HG03457 (cell line): ENCODE measurements around the gene TXLNB.
A peak's percentile ranks its signal among the peaks of the same experiment; 100 is the strongest.
"Not testable (repeated sequence)": the region's sequence is repeated elsewhere in the genome, so short reads cannot be mapped to it uniquely, and the experiment has no call there.

Experiments
- ATAC-seq: cut with Tn5 transposase; IDR thresholded peaks from one replicate; pipeline ENCODE4 v1.9.1; 2021; ENCODE audit warnings: moderate number of reproducible peaks; ENCODE audit not compliant: unreplicated experiment

Gene TXLNB

DNA sequence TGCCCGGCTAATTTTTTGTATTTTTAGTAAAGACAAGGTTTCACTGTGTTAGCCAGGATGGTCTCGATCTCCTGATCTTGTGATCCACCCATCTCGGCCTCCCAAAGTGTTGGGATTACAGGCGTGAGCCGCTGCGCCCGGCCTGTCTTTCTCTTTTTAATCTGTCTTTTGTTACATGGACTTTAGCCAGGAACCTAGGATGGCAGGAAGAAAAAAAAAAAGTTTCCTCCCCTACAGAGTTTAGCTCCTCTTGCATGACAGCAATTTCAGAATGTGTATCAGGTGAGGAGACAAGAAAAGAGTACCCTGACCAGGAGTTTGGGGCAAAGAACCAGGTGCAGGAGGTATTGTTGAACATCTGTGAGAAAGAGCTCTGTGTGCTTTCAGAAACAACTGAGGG lies 21.4 kb upstream of the TXLNB start:
- no peak for ATAC-seq

DNA sequence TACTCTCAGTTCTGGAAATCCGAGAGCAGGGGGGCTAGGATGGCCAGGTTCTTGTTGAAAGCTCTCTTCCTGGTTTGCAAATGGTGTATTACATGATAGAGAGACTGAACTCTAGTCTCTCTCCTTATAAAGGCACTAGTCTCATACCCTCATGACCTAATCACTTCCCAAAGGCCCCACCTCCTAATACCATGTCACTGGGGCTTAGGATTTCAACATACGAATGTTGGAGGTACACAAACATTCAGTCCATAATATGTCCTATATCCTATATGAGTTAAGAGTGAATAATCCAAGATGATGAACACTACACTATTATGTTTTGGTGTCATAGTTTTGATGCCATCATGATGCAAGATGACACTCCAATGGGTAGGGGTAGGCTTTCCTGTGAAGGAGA lies 20.0 kb upstream of the TXLNB start:
- no peak for ATAC-seq

DNA sequence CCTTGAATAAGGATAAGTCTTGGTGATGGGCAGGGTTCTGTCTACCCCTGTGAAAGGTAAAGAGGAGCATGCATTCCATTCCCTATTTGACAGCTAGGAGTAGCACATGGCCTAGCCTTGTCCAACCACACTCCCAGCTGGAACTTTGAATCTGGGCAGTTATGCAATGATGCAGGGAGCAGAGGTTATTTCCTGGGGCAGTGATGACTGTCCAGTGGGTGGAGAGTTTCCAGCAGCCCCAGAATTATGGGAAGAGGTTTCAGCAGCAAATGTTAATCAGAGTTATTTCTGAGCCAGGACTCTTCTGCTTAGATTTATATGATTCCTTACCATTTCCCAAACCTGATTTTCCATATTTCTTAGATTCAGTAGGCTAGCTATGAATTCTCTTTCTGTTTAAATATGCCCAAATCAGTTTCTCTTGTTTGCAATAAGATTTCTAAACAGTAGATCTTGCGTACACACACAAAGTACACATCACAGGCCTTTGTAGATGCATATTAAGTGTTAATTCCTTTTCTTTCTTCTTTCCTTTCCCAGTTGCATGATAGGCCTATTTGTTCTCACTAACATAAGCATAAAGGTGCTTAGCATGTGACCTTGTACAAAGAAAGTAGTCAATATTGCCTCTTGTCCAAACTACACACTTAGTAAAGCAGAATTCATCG lies 17.3 kb upstream of the TXLNB start:
- no peak for ATAC-seq

DNA sequence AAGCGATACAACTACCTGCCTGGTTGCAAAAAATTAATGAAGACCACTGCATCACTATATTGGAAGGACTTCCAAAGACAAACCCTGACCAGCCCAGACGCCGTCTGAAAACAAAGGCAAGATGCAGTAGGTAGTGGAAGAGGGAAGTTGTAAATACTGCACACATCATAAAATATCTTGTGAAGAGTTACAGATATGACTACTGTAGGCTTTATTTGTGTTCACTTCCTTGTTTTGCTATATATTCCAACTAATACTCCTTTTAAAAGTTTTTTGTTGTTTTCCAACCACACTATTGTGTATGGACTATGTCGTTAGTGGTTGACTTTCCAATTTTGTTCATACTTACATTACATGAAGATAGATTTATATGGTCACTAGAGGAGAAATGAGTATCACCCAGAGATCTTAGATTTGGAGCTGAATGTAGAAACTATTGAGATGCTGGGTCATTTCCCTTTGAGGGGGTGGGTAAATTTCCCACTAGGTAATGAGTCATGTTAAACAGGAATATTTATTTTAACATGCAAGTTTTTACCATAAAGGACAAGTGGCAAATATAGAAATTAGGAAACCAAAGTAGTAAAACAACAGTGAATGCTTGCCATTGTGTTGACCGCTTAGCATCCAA lies 16.6 kb upstream of the TXLNB start:
- no peak for ATAC-seq

DNA sequence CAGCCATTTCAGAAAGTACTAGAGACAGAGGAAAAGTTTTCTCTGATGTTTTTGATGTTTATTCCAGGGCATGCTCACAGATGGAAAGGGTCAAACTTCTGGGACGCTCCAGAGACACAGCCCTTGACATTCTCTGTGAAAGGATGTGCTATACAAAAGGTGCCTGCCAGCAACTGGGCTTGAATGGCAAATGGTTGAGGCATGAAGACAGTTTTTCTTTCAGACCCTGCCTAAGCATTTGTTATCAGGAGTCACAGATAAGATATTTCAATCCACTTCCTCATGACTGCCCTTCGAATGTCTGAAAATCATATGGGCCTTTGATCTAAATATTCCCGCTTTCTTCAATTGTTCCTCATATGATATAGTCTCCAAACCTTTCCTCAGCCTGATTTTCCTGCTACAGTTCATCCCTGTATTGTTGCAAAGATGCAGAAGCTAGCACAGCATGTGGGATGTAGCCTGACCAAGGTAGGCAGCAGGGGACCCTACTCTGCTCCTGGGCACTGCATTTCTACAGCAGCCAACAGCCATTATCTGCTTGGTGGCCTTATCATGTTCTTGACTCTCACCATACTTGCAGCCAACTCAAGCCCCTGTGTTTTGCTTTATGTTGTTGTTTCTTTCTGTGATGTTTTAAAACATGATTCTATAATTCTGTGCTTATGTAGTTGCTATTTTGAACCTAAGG lies 14.6 kb upstream of the TXLNB start:
- no peak for ATAC-seq

DNA sequence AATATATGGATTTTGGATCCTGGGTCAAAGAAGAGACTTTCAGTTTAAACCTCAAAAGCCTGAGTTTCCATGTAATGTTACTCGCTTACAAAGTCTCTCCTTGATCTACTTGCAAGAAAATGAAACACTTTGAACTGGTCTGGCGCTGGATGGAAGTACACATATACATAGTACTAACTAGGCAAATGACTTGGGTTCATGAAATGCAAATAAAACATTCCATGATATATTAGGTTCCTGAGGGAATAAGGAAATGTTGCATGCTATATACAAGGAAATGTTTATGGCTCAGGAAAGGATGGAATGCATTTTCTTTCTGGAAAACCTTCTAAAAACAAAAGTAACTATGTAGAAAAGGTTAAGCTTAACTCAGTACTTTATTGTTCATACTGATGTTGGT lies 11.4 kb upstream of the TXLNB start:
- no peak for ATAC-seq

DNA sequence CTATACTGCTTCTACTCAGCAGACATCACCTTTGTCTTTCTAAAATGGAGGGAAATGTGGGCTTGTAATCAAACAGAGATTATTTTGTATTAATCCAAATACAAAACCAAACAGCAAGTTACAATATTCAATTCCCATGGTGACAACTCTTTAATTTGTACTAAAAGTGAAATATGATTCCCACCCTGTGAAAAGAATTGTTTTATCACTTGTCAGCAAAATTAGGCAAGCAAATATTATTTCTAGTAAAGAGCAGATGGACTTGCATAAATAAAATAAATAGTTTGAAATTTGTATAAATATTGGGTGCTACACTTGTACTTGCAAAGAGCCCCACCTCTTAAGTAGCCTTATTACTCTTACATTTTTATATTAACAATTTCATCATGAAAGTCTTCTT lies 6.1 kb upstream of the TXLNB start:
- no peak for ATAC-seq

DNA sequence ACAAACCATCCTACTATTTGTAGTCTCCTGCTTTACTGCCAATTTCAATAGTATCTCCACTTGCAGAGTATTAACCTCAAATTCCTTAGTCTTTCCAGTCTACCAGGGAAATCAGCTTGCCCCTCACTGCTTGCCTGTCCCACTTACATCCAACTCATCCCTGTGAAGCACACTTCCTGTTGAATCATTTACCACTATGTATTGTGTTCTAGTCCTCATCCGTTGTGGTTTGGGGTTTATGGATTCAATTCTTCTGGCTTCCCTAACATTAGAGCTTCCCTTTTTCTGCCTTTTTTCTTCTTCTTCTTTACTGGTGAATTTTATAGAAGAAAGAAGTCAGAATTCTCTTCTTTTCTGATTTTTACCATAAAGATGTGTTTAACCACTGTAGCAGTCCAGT lies 5.1 kb upstream of the TXLNB start:
- no peak for ATAC-seq

DNA sequence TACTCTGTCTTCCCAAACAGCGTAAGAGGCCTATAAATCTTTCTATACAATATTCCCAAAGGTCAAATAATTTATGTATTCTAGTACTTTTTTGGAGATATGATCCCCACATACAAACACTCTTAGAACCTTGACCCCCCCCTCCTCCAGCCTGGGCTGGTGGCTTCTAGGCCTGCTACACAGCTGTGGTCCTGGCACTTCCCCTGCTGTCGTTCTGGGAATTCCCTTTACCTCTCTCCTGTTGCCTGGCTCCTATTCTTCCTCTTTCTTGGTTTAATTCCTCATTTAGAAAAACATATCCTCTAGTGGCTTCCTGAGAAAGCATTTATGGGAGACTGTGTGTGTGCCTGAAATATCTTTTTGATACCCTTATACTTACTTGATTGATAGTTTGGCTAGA lies 4.1 kb upstream of the TXLNB start:
- ATAC-seq: no peak

DNA sequence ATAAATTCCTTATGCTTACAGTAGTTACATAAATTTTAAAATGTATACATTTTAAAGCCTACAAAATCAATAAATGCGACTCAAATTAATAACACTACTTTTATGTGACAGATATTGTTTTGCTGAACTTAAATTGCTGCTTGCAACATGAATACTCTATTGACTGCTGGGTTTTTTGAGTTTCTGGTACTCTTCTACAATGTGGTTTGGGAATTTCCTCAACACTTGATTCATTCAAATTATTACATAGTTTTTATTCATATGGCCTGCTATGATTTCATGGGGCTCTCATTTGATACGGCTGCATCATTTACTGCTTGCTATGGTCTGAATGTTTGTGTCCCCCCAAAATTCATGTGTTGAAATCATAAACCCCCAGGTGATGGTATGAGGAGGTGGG lies 2.3 kb upstream of the TXLNB start:
- ATAC-seq: no peak

DNA sequence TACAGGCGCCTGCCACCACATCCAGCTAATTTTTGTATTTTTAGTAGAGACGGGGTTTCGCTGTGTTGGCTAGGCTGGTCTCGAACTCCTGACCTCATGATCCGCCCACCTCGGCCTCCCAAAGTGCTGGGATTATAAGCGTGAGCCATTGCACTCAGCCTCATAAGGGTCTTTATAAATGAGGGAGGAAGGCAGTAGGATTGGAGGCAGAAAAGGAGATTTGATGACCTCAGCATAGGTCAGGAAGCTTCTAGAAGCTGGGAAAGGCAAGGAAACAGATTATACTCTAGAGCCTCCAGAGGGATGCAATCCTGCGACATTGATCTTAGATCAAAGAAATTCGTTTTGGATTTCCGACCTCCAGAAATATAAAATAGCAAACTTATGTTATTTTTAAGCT lies 1.4 kb upstream of the TXLNB start:
- ATAC-seq: not testable (repeated sequence)

DNA sequence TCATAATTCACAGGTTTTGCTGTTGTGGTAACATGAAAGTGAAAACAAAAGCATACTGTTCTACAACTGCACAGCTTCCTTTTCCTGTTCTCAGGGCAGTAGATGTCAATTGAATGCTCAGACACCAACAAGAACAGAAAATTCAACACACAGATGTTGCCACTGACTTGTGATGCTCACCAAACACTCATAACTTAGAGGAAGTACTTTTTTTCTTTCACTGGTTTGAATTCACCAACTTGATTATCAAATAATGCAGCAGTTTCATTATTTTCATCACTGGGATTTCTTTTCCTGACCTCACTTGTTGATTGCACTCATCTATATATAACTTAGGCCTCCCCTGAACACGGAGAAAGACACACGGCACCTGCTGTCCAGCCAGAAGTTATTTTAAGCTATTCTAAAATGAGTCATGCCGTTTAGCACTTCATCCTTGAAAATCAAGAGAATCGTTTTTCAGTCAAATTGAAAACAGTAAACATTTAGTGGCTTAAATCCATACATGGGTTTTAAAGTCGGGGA lies 949 bp downstream of the TXLNB start:
- peak; percentile 77 for ATAC-seq

DNA sequence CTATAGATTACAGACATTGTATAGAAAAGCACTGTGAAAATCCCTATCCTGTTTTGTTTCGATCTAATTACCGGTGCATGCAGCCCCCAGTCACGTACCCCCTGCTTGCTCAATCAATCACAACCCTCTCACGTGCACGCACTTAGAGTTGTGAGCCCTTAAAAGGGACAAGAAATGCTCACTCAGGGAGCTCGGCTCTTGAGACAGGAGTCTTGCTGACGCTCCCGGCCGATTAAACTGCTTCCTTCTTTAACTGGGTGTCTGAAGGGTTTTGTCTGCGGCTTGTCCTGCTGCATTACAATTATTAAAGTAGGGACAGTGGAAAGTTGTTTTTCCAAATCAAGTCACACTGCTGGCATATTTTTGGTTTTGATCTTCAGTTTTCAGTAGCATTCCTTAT lies 2.6 kb downstream of the TXLNB start:
- no peak for ATAC-seq

DNA sequence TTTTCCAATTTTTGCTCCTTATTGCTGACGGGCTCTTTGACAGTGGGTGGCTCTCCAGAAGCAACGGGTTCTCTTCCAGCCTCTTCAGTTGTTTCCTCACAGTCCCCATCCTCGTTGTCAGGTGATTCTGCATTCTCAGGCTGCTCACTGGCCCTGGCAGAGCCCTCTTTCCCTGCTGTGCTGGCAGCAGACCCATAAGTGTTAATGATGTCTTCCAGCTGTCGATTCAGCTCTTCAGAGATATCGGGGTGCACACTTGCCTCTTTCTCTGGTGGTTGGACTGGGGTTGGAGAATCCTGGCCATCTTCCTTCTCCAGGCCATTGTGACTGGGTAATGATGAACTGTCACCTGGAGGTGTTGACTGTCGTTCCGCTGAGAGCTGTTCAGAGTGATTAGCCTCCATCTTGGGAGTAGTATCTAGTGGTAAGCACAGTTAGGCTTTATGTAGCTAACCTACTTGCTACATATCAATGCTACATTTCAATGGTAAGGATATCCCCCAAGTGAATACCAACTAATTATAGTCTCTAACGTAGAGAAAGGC lies 3.2 kb downstream of the TXLNB start:
- no peak for ATAC-seq

DNA sequence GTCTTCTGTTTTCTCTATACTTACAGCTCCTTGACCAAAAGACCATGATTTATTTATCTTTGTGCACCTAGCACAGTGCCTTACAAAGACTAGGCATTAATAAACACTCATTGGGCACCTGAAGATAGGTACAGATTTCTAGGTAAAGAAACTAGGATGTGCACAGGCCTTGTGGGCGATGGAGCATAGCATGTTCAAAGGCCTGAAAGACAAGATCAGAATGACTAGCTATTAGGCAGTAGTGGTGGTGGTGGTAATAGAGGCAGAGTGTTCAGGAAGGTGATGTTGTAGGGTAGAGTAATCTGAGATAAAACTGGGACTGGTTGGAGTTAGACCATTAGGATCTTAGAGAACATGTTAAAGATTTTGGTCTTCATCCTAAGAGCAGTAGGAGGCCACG lies 3.9 kb downstream of the TXLNB start:
- ATAC-seq: no peak

DNA sequence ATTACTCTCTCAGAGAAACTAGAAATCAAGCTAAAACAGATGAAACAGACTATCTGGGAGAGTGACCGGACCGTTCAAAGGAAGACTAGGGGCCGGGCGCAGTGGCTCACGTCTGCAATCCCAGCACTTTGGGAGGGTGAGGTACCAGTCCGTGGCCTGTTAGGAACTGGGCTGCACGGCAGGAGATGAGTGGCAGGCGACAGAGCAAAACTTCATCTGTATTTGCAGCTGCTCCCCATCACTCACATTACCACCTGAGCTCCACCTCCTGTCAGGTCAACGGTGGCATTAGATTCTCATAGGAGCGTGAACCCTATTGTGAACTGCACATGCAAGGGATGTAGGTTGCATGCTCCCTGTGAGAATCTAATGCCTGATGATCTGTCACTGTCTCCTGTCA lies 5.4 kb downstream of the TXLNB start:
- not testable (repeated sequence) for ATAC-seq

DNA sequence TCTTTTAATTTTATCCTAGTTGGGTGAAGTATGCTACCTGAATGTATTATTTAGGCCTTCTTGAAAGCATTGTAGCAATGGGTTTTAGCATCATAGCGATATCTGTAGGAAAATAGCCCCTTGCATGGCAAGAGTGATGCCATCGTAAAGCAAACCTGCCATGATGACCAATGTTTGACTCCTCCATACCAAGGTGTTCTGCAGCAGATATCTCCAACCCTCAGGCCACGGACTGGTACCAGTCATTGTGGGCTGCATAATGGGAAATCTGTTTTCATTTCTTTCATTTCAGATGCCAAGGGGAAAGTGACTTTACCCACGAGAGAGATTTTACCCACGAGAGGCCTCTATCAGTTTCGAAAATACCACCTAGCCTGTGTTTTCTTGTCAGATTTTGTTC lies 6.2 kb downstream of the TXLNB start:
- no peak for ATAC-seq

DNA sequence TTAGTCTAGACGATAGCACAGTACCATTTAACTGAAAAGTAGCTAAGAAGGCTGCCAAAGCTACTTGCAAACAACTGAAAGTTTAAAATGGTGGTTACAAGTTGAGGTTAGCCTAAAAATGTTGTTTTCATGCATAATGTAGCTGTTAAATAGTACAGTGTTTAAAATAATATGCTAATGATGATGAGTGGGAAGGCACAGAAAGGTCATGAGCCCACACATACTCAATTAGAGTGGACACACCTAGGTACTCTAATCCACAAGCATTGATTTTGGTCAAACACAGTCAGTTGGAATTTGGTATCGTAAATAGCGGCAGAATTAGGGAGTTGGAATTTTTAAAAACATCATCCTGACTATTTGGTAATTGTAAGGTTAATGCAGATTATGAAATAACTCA lies 7.0 kb downstream of the TXLNB start:
- no peak for ATAC-seq

DNA sequence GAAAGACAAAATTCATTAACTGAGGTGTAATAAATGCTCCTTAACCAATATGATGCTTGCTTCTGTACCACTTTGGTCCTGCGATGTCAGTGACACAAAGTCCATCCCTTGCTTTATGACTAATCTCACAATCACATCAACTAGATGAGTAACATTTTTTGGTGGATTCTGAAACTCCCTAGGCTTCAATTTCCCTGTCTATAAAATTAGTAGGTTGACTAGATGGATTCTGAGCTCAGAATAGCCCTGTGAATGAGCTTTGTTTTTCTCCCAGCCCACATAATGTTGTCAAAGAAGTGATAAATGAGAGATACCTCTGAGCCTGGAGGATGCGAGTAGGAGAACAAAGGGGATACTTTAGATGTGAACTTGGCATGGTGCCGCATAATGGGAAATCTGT lies 9.1 kb downstream of the TXLNB start:
- ATAC-seq: no peak

DNA sequence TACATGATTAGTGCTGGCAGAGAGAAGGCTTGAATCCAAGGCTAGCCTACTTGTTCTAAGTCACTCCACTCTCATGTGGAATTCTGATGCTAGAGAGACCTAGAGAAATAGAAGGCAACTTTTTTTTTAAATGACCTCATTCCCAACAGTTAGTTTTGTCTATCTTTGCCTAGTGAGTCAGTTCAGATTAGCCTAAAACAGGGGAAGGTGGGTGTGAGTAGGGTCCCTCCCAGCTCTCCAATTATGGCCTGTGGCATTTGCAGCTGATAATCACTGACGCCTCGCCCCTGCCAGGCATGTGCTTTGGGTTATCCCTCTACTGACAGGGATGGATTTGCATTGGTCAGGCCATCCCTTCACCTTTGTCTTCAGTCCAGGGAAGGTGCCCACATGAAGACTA lies 13.6 kb downstream of the TXLNB start:
- ATAC-seq: no peak

DNA sequence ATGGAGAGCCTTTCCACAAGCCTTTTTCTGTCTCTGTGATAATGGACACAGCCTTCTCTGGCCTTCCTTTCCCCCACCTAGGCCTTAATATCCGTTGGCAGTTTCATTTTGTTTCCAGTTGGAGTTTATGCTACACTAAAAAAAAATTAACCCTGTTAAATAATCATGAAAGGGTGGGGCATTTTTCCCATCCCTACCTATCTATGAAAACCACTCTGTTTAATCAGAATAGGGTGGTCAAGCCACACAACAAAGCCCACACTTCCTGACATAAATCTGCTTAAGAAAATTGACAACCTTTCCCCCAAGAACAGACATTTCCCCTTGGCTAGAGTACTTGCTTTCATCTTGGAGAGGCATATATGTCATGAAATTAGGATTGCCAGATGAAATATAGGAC lies 14.2 kb downstream of the TXLNB start:
- no peak for ATAC-seq

DNA sequence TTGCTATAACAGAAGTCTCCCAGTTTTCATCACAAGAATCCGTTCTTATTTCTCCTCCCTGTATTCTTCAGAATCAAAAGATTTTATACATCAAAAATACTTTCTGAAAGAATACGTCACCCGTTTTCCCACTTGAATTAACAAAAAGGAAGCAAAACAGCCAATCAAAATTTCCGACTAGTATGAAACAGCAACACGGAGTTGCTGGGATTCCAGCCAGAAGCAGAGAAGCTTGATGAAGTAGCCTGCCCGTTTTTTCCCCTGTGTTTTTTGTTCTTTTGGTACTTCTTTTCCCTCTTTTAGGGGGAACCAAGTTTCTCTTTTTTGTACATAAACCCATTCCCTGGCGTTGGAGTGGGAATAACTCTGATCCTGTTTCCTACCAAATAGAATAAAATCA lies 14.6 kb downstream of the TXLNB start:
- no peak for ATAC-seq
